ENCODE measurements around the gene BCL6B. TPM values are rescaled to one million over a fixed set of nuclear protein-coding genes. Genes with fewer than 3 reads are reported as not detected.
"Not testable (repeated sequence)": the region's sequence is repeated elsewhere in the genome, so short reads cannot be mapped to it uniquely, and the experiment has no call there.

The BCL6B gene
- total and polyA plus RNA-seq, 5 donors = 6.7 to 16.8 (median 9.4) TPM

DNA sequence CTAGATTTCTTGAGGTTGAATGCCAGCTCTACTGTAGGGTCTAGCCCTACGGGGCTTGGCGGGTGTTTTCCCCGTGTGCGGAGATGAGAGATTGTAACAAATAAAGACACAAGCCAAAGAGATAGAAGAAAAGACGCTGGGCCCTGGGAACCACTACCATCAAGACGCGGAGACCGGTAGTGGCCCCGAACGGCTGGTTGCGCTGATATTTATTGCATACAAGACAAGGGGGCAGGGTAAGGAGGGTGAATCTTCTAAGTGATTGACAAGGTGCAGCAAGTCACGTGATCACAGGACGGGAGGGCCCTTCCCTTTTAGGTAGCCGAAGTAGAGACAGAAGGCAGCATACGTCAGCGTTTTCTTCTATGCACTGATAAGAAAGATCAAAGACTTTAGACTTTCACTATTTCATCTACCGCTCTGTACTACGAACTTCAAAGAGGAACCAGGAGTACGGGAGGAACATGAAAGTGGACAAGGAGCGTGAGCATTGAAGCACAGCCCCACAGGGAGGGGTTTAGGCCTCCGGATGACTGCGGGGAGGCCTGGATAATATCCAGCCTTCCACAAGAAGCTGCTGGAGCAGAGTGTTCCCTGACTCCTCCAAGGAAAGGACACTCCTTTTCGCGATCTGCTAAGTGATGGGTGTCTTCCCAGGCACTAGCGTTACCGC, 24.0 kb downstream of the BCL6B start:
- intact Hi-C loops (cut with DNase I) = loop anchor here in 1 of 4 donors (5.0 kb wide), 1 partner anchor 130 kb away; the partner anchor contains the start of gene ASGR1
- ATAC-seq; H3K9me3 ChIP-seq (ENCODE audit: control insufficient read depth, low read length); H3K27me3 ChIP-seq (ENCODE audit: control insufficient read depth, insufficient read depth); H3K27ac ChIP-seq (ENCODE audit: low read length); H3K4me1 ChIP-seq (ENCODE audit: control insufficient read depth, insufficient read depth, low read length): not testable (repeated sequence)
- DNase-seq = peak in 1 of 3 donors; percentile 57
- WGBS = 18% methylated on average over 26 of the region's 26 CpGs
- H3K4me3 ChIP-seq (ENCODE audit: low read length) = peak overlapping the region; percentile 4

DNA sequence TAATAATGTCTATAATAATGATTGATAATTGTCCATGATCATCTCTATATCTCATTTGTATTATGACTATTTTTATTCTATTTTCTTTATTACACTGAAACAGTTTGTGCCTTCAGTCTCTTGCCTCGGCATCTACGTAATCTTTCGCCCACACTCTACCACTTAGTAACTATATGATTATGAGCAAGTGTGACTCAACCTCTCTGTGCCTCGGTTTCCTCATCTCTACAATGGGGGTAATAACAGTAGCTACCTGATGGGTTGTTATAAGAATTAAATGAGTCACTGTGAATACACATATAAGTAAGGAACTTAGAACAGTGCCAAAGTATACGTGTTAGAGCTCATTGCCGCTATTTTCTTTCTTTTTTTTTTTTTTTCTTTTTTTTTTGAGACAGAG, 24.7 kb downstream of the BCL6B start:
- intact Hi-C loops (cut with DNase I) = loop anchor here in 1 of 4 donors (5.0 kb wide), 1 partner anchor 130 kb away; the partner anchor contains the start of gene ASGR1
- DNase-seq (no peak), ATAC-seq (no peak)
- Histone ChIP-seq H3K4me1 (ENCODE audit: control insufficient read depth, insufficient read depth, low read length) (peaks cover 5% of the 10 kb centered on the region), H3K27ac (ENCODE audit: low read length) (no peak overlapping the region), H3K9me3 (ENCODE audit: control insufficient read depth, low read length) (no peaks in the 10 kb centered on the region), H3K27me3 (ENCODE audit: control insufficient read depth, insufficient read depth) (no peaks in the 10 kb centered on the region), H3K4me3 (ENCODE audit: low read length) (no peak overlapping the region)
- 82% methylated on average over 6 of the region's 6 CpGs for WGBS

DNA sequence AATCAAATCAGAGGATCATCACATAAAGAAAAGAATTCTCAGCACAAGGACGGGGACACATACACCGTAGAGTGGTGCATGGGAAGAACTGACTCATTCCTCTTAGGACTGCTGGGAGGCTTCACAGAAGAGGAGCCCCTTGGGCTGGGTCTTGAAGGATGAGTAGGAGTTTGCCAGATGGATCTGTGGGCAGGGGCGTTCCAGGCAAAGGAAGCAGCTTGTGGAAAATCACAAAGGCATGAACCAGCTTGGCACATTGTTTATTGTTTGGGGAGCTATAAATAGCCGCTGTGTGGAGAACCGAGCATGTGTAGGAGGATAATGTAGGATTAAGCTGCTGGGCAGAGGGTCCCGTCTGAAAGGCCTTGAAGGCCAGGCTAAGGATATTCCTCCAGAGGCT, 26.1 kb downstream of the BCL6B start:
- intact Hi-C loops (cut with DNase I) = loop anchor here in 1 of 4 donors (5.0 kb wide), 1 partner anchor 128 kb away; the partner anchor contains the start of gene ASGR1

DNA sequence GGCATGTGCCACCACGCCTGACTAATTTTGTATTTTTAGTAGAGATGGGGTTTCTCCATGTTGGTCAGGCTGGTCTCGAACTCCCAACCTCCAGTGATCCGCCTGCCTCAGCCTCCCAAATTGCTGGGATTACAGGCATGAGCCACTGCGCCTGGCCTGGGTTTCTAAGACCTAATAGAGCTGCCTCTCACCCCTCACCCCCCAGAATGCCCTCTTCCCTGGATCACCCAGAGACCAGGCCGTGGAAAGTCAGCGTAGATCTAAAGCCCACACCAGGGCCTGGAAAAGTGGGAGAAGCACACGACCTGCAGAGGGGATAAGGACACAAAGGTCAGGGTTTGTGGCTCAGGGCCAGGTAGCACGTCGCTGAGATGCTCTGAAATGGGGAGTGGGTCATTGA, 27.7 kb downstream of the BCL6B start:
- not testable (repeated sequence) for H3K27ac ChIP-seq (ENCODE audit: low read length); DNase-seq
- intact Hi-C loops (cut with DNase I) = loop anchor here in 3 of 4 donors (2.0 to 5.0 kb wide), 3 partner anchors 86 to 127 kb away; partner anchors contain the start of gene ASGR1 (in 1 of the 3)

More for the DNA sequence above, 26.1 kb downstream of the BCL6B start:
- DNase-seq (no peak), ATAC-seq (no peak)
- Histone ChIP-seq H3K27ac (ENCODE audit: low read length) (no peak overlapping the region), H3K4me1 (ENCODE audit: control insufficient read depth, insufficient read depth, low read length) (no peaks in the 10 kb centered on the region), H3K4me3 (ENCODE audit: low read length) (no peak overlapping the region), H3K27me3 (ENCODE audit: control insufficient read depth, insufficient read depth) (no peaks in the 10 kb centered on the region), H3K9me3 (ENCODE audit: control insufficient read depth, low read length) (no peaks in the 10 kb centered on the region)
- WGBS = 70% methylated on average over 6 of the region's 6 CpGs

DNA sequence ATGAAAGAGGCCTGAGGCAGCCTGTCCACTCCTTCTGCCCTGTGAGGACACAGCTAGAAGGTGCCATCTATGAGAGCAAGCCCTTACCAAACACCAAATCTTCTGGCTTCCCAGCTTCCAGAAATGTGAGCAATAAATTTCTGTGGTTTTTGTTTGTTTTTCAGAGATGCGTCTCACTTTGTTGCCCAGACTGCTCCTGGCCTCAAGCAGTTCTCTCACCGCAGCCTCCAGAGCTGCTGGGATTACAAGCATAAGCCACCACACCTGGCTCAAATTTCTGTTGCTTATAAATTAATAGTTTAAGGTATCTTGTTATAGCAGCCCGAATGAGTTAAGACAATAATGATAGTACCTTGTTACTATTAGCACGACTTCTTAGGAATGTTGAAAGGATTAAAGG, 33.5 kb downstream of the BCL6B start:
- Histone ChIP-seq H3K27me3 (ENCODE audit: control insufficient read depth, insufficient read depth) (no peaks in the 10 kb centered on the region), H3K9me3 (ENCODE audit: control insufficient read depth, low read length) (no peaks in the 10 kb centered on the region), H3K4me1 (ENCODE audit: control insufficient read depth, insufficient read depth, low read length) (no peaks in the 10 kb centered on the region), H3K4me3 (ENCODE audit: low read length) (no peak overlapping the region), H3K27ac (ENCODE audit: low read length) (no peak overlapping the region)
- ATAC-seq (no peak), DNase-seq (no peak)
- intact Hi-C loops (cut with DNase I) = no loop called here
- 90% methylated on average over 4 of the region's 4 CpGs for WGBS

More for the DNA sequence above, 27.7 kb downstream of the BCL6B start:
- not testable (repeated sequence) for H3K9me3 ChIP-seq (ENCODE audit: control insufficient read depth, low read length); H3K27me3 ChIP-seq (ENCODE audit: control insufficient read depth, insufficient read depth); H3K4me3 ChIP-seq (ENCODE audit: low read length); H3K4me1 ChIP-seq (ENCODE audit: control insufficient read depth, insufficient read depth, low read length); ATAC-seq
- 80% methylated on average over 9 of the region's 9 CpGs for WGBS

DNA sequence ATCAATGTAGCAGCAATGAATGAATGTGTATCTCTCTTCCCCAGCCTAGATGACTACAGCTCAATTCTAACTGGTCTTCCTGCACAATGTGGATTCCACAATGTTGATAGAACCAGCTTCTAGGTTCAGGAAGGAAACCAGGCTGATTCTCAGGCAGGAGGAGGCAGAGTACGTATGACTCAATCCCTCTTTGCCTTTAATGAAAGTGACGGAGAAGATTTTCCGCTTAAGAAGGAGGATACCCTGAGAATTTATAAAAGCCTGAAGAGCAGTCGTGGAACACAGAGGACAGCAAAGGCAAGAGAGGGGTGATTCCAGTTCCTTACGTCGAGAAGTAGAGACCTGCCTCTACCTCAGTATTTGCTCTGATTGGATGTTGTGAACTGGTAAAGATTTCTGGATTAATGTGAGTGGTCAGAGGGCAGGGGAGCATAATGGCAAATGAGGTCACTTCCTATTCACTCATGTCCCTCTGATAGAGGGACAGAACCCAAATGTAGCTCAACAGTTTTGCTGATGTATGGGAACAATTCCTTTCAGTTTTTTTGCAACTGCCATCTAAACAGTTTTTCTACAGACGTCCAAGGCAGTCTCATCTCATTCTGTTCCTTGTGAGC, 36.1 kb downstream of the BCL6B start:
- Histone ChIP-seq H3K4me3 (ENCODE audit: low read length) (no peak overlapping the region), H3K9me3 (ENCODE audit: control insufficient read depth, low read length) (no peaks in the 10 kb centered on the region), H3K27ac (ENCODE audit: low read length) (no peak overlapping the region), H3K27me3 (ENCODE audit: control insufficient read depth, insufficient read depth) (no peaks in the 10 kb centered on the region), H3K4me1 (ENCODE audit: control insufficient read depth, insufficient read depth, low read length) (no peaks in the 10 kb centered on the region)
- intact Hi-C loops (cut with DNase I) = no loop called here
- no peak for DNase-seq
- 57% methylated on average over 7 of the region's 7 CpGs for WGBS
- ATAC-seq = peak in 1 of 2 donors; percentile 72

DNA sequence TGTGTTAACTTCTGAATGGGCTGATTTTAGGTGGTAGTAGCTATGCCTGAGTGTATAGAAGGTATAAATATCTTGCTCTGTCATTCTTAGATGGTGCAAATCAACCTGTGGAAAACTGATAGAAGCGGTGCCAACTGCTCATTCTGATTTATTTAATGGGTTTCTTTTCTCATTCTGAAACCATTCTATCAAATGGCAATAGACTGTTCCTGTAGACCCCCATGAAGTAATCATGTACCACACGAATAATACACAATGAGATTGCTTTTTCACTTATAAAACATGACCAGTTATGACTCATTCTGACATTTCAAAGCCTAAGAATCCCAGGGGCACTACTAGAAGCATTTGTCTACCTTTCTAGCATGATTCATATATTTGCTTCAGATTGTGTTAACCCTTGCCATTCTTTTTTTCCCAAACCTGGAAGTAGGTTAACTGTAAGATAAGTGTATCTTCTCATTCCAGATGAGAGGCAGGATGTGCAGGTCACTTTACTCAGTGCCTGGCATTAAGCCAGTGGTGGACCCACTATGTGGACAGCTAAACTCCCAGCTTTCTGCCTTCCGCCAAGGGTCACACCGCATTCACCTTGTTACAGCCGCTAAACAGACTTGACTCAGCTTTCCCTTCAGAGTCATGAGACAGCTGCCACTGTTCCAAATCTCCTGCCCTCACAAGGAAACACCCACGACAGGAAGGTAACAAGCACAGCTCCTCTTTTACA, 37.5 kb downstream of the BCL6B start:
- WGBS = 42% methylated on average over 6 of the region's 6 CpGs
- Histone ChIP-seq H3K4me3 (ENCODE audit: low read length) (no peak overlapping the region), H3K4me1 (ENCODE audit: control insufficient read depth, insufficient read depth, low read length) (no peaks in the 10 kb centered on the region), H3K27ac (ENCODE audit: low read length) (no peak overlapping the region), H3K9me3 (ENCODE audit: control insufficient read depth, low read length) (no peaks in the 10 kb centered on the region), H3K27me3 (ENCODE audit: control insufficient read depth, insufficient read depth) (no peaks in the 10 kb centered on the region)
- ATAC-seq = peak in 1 of 2 donors; percentile 51
- intact Hi-C loops (cut with DNase I) = no loop called here
- no peak for DNase-seq

DNA sequence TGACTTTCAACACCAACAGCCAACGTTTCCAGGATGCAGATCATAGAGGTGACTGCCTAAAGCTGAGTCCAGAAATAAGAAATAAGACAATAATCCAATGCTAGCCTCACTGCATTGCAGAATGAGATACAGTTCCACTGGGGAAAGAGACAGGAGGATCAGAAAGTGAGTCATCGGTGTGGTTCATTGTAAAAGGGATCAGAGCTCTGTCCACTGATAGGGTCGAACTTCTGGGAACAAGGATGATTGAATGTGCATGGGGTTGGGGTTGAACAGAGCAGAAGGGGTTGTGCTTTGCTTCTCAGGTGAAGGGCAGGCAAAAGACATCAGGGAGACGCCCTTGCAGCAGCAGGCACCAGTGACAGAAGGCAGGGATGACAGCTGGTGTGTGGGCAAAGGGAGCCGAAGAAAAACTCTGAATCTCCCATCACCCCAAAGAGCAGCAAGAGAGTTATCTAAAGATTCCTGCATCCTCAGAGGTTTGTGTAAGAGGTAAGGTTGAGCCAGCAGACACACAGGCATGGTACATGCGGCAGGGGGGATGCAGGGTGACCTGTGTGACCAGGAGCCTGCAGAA, 40.8 kb downstream of the BCL6B start:
- WGBS = 50% methylated on average over 6 of the region's 6 CpGs
- Histone ChIP-seq H3K27me3 (ENCODE audit: control insufficient read depth, insufficient read depth) (no peaks in the 10 kb centered on the region), H3K27ac (ENCODE audit: low read length) (no peak overlapping the region), H3K4me1 (ENCODE audit: control insufficient read depth, insufficient read depth, low read length) (no peaks in the 10 kb centered on the region), H3K9me3 (ENCODE audit: control insufficient read depth, low read length) (no peaks in the 10 kb centered on the region), H3K4me3 (ENCODE audit: low read length) (no peak overlapping the region)
- ATAC-seq (no peak), DNase-seq (no peak)
- intact Hi-C loops (cut with DNase I) = no loop called here

DNA sequence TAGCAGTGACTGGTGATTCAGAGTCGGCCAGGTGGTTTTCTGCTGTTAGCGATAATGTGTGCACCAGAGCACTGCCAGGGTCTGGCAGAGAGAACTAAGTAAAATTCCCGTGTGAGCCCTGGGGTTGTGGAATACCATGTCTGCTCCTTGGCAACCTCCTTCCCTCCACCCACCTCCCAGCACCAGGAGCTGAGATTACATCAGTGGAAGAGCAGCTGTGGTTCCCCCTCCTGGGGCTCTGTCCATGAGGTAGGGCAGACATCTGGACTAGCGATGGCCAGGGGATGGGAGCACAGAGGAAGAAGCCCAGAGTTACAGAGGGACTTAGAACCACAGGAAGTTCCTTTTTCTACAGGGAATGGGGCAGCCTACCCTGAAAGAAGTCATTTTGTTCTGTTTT, 41.4 kb downstream of the BCL6B start:
- no peaks in the 10 kb centered on the region for H3K27me3 ChIP-seq (ENCODE audit: control insufficient read depth, insufficient read depth)
- intact Hi-C loops (cut with DNase I) = no loop called here
- 66% methylated on average over 4 of the region's 4 CpGs for WGBS
- no peak for DNase-seq
- H3K4me1 ChIP-seq (ENCODE audit: control insufficient read depth, insufficient read depth, low read length) = no peaks in the 10 kb centered on the region
- no peaks in the 10 kb centered on the region for H3K9me3 ChIP-seq (ENCODE audit: control insufficient read depth, low read length)
- no peak overlapping the region for H3K27ac ChIP-seq (ENCODE audit: low read length)
- no peak for ATAC-seq
- H3K4me3 ChIP-seq (ENCODE audit: low read length) = no peak overlapping the region

DNA sequence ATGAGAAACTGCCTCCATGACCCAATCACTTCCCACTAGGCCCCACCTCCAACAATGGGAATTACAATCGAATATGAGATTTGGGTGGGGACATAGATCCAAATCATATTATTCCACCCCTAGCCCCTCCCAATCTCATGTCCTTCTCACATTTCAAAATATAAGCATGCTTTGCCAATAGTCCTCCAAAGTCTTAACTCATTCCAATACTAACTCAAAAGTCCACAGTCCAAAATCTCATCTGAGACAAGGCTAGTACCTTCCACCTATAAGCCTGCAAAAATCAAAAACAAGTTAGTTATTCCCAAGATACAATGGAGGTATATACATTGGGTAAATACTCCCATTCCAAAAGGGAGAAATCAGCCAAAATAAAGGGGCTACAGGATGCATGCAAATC, 44.3 kb downstream of the BCL6B start:
- Histone ChIP-seq H3K27ac (ENCODE audit: low read length) (no peak overlapping the region), H3K9me3 (ENCODE audit: control insufficient read depth, low read length) (no peaks in the 10 kb centered on the region), H3K4me1 (ENCODE audit: control insufficient read depth, insufficient read depth, low read length) (no peaks in the 10 kb centered on the region), H3K4me3 (ENCODE audit: low read length) (no peak overlapping the region), H3K27me3 (ENCODE audit: control insufficient read depth, insufficient read depth) (no peaks in the 10 kb centered on the region)
- WGBS = 70% methylated on average over 1 of the region's 1 CpG
- ATAC-seq (no peak), DNase-seq (no peak)
- intact Hi-C loops (cut with DNase I) = no loop called here

DNA sequence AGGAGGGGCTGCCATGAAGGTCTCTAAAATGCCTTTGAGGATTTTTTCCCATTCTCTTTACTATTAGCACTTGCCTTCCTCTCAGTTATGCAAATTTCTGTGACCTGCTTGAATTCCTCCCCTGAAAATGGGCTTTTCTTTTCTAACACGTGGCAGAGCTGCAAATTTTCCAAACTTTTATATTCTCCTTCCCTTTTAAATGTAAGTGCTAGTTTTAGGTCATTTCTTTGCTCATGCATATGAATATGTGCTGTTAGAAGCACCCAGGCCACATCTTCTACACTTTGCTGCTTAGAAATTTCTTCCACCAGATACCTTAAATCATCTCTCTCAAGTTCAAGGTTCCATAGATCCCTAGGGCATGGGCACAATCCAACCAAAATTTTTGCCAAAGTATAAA, 45.4 kb downstream of the BCL6B start:
- Histone ChIP-seq H3K4me1 (ENCODE audit: control insufficient read depth, insufficient read depth, low read length) (no peaks in the 10 kb centered on the region), H3K4me3 (ENCODE audit: low read length) (no peak overlapping the region), H3K27ac (ENCODE audit: low read length) (no peak overlapping the region), H3K27me3 (ENCODE audit: control insufficient read depth, insufficient read depth) (no peaks in the 10 kb centered on the region), H3K9me3 (ENCODE audit: control insufficient read depth, low read length) (no peaks in the 10 kb centered on the region)
- DNase-seq (no peak), ATAC-seq (no peak)
- 26% methylated on average over 1 of the region's 1 CpG for WGBS
- intact Hi-C loops (cut with DNase I) = no loop called here
